Measurements from ENCODE around the gene CD274.
"Not testable (repeated sequence)": the region's sequence is repeated elsewhere in the genome, so short reads cannot be mapped to it uniquely, and the experiment has no call there.

CD274 gene

GRCh38 chr9:5430912-5431311 is 19.4 kb upstream of the CD274 start:
- TF ChIP-seq CTCF (IDR thresholded peaks at IDR 0.05; ENCODE audit: insufficient read depth, low read depth, low read length, missing control alignments), result no peak
- no peak overlapping the region for H3K4me3 ChIP-seq (ENCODE audit: low read depth, low read length)
- no peak for DNase-seq (ENCODE audit: low read depth)

GRCh38 chr9:5432890-5433289 is 17.5 kb upstream of the CD274 start:
- not testable (repeated sequence) for H3K4me3 ChIP-seq (ENCODE audit: low read depth, low read length); DNase-seq (ENCODE audit: low read depth)

- not testable (repeated sequence) for H3K4me3 ChIP-seq (ENCODE audit: low read depth, low read length)
Observed at GRCh38 chr9:5433328-5433727, 17.0 kb upstream of the CD274 start.

GRCh38 chr9:5433841-5434810 is 16.2 kb upstream of the CD274 start:
- not testable (repeated sequence) for H3K4me3 ChIP-seq (ENCODE audit: low read depth, low read length); DNase-seq (ENCODE audit: low read depth)

More at GRCh38 chr9:5433328-5433727, 17.0 kb upstream of the CD274 start:
- DNase-seq (ENCODE audit: low read depth), result not testable (repeated sequence)

- TF ChIP-seq CTCF (IDR thresholded peaks at IDR 0.05; ENCODE audit: insufficient read depth, low read depth, low read length, missing control alignments), result no peak
- no peak for DNase-seq (ENCODE audit: low read depth)
- no peak overlapping the region for H3K4me3 ChIP-seq (ENCODE audit: low read depth, low read length)
Observed at GRCh38 chr9:5435912-5436311, 14.4 kb upstream of the CD274 start.

GRCh38 chr9:5436441-5436840 is 13.9 kb upstream of the CD274 start:
- peak overlapping the region; percentile 68 for H3K4me3 ChIP-seq (ENCODE audit: low read depth, low read length)
- no peak for TF ChIP-seq CTCF (IDR thresholded peaks at IDR 0.05; ENCODE audit: insufficient read depth, low read depth, low read length, missing control alignments)
- DNase-seq (ENCODE audit: low read depth), result no peak

- peak within 1 kb of the TSS; percentile 68 for H3K4me3 ChIP-seq (ENCODE audit: low read depth, low read length)
- peak; percentile 98 for DNase-seq (ENCODE audit: low read depth)
- TF ChIP-seq CTCF (IDR thresholded peaks at IDR 0.05; ENCODE audit: insufficient read depth, low read depth, low read length, missing control alignments), result peak; percentile 11
Observed at GRCh38 chr9:5437254-5438216, 12.8 kb upstream of the CD274 start, which contains the start of gene PLGRKT. Gene PLGRKT, minus strand, starts transcription at chr9:5437925. Its CDS starts 5,948 bp downstream, at chr9:5431977.
